GM12865 (cell line): Measurements from ENCODE around the gene SRGAP2C.
"Not testable (repeated sequence)": the region's sequence is repeated elsewhere in the genome, so short reads cannot be mapped to it uniquely, and the experiment has no call there.

ENCODE experiments used
- DNase-seq: peaks from one replicate; pipeline ENCODE4 v3.0.0; 2010; ENCODE audit warnings: low read depth
- H3K4me3 ChIP-seq: 2 replicates; pipeline ENCODE4 v1.5.1; 2011; ENCODE audit warnings: mild to moderate bottlenecking, low read depth, low read length, control low read depth
- CTCF ChIP-seq: IDR thresholded peaks from 2 replicates; pipeline ENCODE4 v1.5.1; 2011; ENCODE audit warnings: low read length, control low read depth, low read depth, inconsistent platforms; ENCODE audit not compliant: insufficient read depth; ENCODE audit errors: missing control alignments

Gene SRGAP2C

DNA sequence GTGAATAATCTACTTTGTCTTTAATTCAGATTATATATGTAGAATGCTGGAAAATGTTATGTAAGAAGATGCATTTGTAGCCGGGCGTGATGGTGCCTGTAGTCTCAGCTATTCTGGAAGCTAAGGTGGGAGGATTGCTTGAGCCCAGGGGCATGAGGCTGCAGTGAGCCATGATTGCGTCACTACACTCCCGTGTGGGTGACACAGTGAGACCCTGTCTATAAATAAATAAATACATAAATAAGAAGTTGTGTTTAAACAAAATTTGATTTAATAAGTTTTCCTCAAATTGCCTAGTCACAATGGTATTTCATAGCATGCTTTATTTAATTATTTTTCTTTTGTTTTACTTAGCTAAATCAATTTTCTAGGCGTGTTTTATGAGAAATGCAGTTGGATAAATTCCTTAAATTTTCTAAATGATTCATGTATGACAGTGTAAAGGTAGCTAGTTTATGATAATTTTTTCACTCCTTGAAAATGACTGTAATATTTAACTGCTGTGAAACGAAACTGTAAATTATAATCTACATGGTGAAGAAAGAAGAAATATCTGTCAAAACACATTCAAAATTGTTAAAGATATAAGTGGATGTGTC is 232.6 kb downstream of the SRGAP2C start:
- DNase-seq, result no peak
- H3K4me3 ChIP-seq, result no peak overlapping the region
- no peak for TF ChIP-seq CTCF

- DNase-seq, result no peak
- no peak for TF ChIP-seq CTCF
- no peak overlapping the region for H3K4me3 ChIP-seq
These were observed 233.7 kb downstream of the SRGAP2C start for GRCh38 chr1:121418369-121419049.

DNA sequence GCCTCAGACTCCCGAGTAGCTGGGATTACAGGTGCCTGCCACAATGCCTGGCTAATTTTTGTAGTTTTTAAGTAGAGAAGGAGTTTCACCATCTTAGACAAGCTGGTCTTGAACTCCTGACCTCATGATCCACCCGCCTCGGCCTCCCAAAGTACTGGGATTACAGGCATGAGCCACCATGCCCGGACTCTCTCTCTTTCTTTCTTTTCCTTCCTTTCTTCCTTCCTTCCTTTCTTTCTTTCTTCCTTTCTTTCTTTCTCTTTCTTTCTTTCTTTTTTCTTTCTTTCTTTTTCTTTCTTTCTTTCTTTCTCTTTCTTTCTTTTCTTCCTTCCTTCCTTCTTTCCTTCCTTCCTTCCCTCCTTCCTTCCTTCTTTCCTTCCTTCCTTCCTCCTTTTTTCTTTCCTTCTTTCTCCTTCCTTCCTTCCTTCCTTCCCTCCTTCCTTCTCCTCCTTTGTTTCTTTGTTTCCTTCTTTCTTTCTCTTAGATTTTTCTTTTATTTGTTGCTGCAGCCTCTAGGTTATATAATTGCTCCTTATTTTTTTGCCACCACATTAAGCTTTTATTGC is 234.4 kb downstream of the SRGAP2C start:
- DNase-seq, H3K4me3 ChIP-seq: not testable (repeated sequence)

DNA sequence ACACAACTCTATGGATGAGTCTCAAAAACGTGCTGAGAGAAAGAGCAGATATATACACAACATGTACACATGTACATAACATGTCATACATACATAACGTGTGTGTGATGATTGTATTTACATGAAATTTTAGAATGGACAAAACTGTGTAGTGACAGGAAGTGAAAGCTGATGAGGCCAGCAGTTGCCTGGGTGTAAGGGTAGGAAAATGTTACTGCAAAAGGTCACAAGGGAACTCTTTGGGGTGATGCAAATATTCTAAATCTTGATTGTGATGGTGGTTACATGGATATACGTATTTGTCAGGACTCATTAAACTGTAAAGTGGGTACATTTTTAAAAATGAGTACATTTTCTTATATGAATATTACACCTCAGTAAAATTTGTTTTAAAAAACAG is 236.7 kb downstream of the SRGAP2C start:
- not testable (repeated sequence) for DNase-seq

GRCh38 chr1:121423956-121424355 is 239.2 kb downstream of the SRGAP2C start:
- DNase-seq, H3K4me3 ChIP-seq: not testable (repeated sequence)

More for the DNA sequence above, 236.7 kb downstream of the SRGAP2C start:
- not testable (repeated sequence) for H3K4me3 ChIP-seq

DNA sequence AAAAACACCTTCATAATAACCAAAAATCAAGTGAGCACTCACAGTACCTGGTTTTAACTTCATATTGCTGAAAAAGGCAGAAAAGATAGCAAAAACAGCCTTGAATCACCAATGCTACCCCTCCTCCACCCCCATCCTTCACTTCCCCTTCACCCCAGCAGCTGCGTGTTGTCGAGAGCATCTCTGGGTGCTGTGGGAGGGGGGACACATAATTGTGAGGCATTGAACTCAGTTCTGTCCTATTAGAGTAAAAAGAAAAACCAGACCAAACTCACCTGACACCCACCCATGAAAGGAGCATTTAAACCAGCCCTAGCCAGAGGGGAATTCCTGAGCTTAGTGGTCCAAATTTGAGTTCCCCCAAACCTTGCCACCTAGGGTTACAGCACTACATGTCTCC is 248.7 kb downstream of the SRGAP2C start:
- H3K4me3 ChIP-seq, DNase-seq: not testable (repeated sequence)

GRCh38 chr1:121438862-121439261 is 254.1 kb downstream of the SRGAP2C start:
- H3K4me3 ChIP-seq, DNase-seq: not testable (repeated sequence)

- no peak for DNase-seq
- no peak for TF ChIP-seq CTCF
- no peak overlapping the region for H3K4me3 ChIP-seq
These were observed 256.2 kb downstream of the SRGAP2C start for GRCh38 chr1:121440993-121441392.
